H1 (cell line): ENCODE results near the gene SNX15. TPM values are rescaled to one million over a fixed set of nuclear protein-coding genes. Genes with fewer than 3 reads are reported as not detected.

Experiments used
- CTCF ChIA-PET: fragments of 300-600 bp; sonication (Branson Sonifier 250); formaldehyde crosslinking; loops from one replicate; lab custom pipeline; 2021; ENCODE audit not compliant: partially characterized antibody; lab: Charles Lee
- POLR2A ChIA-PET: fragments of 300-600 bp; sonication (Branson Sonifier 250); formaldehyde crosslinking; loops from one replicate; lab custom pipeline; 2021; ENCODE audit warnings: inconsistent platforms; ENCODE audit not compliant: partially characterized antibody; lab: Charles Lee
- DNase-seq, 2 experiments: peaks; one replicate each; pipeline versions ENCODE4 v3.0.0 to v3.0.0-alpha.2; 2010 to 2022; ENCODE audit warnings: low spot score in 2 of 2, low read depth in 1 of 2, mixed read lengths in 1 of 2
- FAIRE-seq: peaks from 2 replicates; lab custom pipeline; 2011; peaks lifted over from hg19 to GRCh38; lab: Jason Lieb, UNC
- H2AFZ ChIP-seq: 2 replicates; pipeline ENCODE4 v1.8.1; 2012; ENCODE audit warnings: low read length, inconsistent platforms
- H2AK5ac ChIP-seq: 2 replicates; pipeline ENCODE4 v1.6.1; 2013; ENCODE audit warnings: low read depth, low read length
- H2BK120ac ChIP-seq: replicated peaks from 2 replicates; pipeline ENCODE3; 2013; ENCODE audit warnings: low read depth, low read length, inconsistent platforms
- H2BK12ac ChIP-seq: 2 replicates; pipeline ENCODE4 v1.6.1; 2013; ENCODE audit warnings: low read depth, low read length
- H2BK15ac ChIP-seq: 2 replicates; pipeline ENCODE4 v1.6.1; 2013; ENCODE audit warnings: low read length
- H2BK20ac ChIP-seq: 2 replicates; pipeline ENCODE4 v1.6.1; 2013; ENCODE audit warnings: low read length
- H2BK5ac ChIP-seq: 2 replicates; pipeline ENCODE4 v1.6.1; 2013; ENCODE audit warnings: low read depth, low read length
- H3K14ac ChIP-seq: 2 replicates; pipeline ENCODE4 v1.6.1; 2013; ENCODE audit warnings: inconsistent platforms; ENCODE audit not compliant: insufficient read length
- H3K18ac ChIP-seq: 2 replicates; pipeline ENCODE4 v1.6.1; 2013; ENCODE audit warnings: low read length; ENCODE audit errors: extremely low read depth
- H3K23ac ChIP-seq: 2 replicates; pipeline ENCODE4 v1.6.1; 2013; ENCODE audit warnings: inconsistent platforms; ENCODE audit not compliant: insufficient read length
- H3K23me2 ChIP-seq: 2 replicates; pipeline ENCODE4 v1.6.1; 2013; ENCODE audit warnings: low read depth, low read length
- H3K27ac ChIP-seq: 2 replicates; pipeline ENCODE4 v1.6.1; 2011; ENCODE audit warnings: low read depth, low read length, inconsistent platforms
- H3K27me3 ChIP-seq, 4 experiments: replicated peaks in 1 of 4; 1 replicate in 1 of 4; 2 replicates in 3 of 4; pipeline versions ENCODE4 v1.6.1 to v1.8.1; 2011 to 2013; ENCODE audit warnings: low read length in 3 of 4, mild to moderate bottlenecking in 3 of 4, inconsistent platforms in 2 of 4, mixed read lengths in 2 of 4, moderate library complexity in 1 of 4; ENCODE audit not compliant: control insufficient read depth in 3 of 4, insufficient read depth in 3 of 4; ENCODE audit errors: extremely low read depth in 1 of 4
- H3K36me3 ChIP-seq, 4 experiments: 2 replicates each; pipeline versions ENCODE4 v1.6.1 to v1.8.1; 2011 to 2013; ENCODE audit warnings: mild to moderate bottlenecking in 4 of 4, low read length in 3 of 4, moderate library complexity in 2 of 4, control low read depth in 1 of 4, inconsistent platforms in 1 of 4; ENCODE audit not compliant: insufficient read depth in 4 of 4, control insufficient read depth in 2 of 4
- H3K4ac ChIP-seq: replicated peaks from 2 replicates; pipeline ENCODE3; 2013; ENCODE audit warnings: low read length, low read depth, mixed read lengths, inconsistent platforms; ENCODE audit not compliant: insufficient read length
- H3K4me1 ChIP-seq, 4 experiments: replicated peaks in 1 of 4; 1 replicate in 1 of 4; 2 replicates in 3 of 4; pipeline versions ENCODE4 v1.6.1 to v1.8.1; 2011 to 2013; ENCODE audit warnings: low read length in 3 of 4, inconsistent platforms in 2 of 4, mixed read lengths in 1 of 4; ENCODE audit not compliant: insufficient read depth in 4 of 4, control insufficient read depth in 3 of 4
- H3K4me2 ChIP-seq, 2 experiments: 2 replicates each; pipeline versions ENCODE4 v1.6.1 to v1.8.1; 2011 to 2013; ENCODE audit warnings: low read depth in 2 of 2, low read length in 2 of 2, control low read depth in 1 of 2, inconsistent platforms in 1 of 2, mild to moderate bottlenecking in 1 of 2; ENCODE audit not compliant: insufficient read depth in 1 of 2
- H3K4me3 ChIP-seq, 4 experiments: fragments of 200-600, 300-600 bp in 1 of 4; sonication (generic), shearing (Covaris generic), sonication (Bioruptor Twin) in 1 of 4; 2 replicates each; pipeline versions ENCODE4 v1.5.1 to v1.8.1; 2011 to 2016; ENCODE audit warnings: low read length in 4 of 4, low read depth in 3 of 4, control low read depth in 2 of 4, inconsistent platforms in 2 of 4, mild to moderate bottlenecking in 2 of 4, mixed read lengths in 1 of 4, moderate library complexity in 1 of 4; ENCODE audit not compliant: insufficient read depth in 2 of 4; ENCODE audit errors: extremely low read depth in 1 of 4
- H3K56ac ChIP-seq: replicated peaks from 2 replicates; pipeline ENCODE3; 2013; ENCODE audit warnings: low read depth, mild to moderate bottlenecking, mixed read lengths, low read length, inconsistent platforms; ENCODE audit not compliant: insufficient read length
- H3K79me1 ChIP-seq: 2 replicates; pipeline ENCODE4 v1.6.1; 2013; ENCODE audit warnings: low read depth, low read length, control low read depth
- H3K79me2 ChIP-seq, 2 experiments: 2 replicates each; pipeline versions ENCODE4 v1.6.1 to v1.8.1; 2012 to 2013; ENCODE audit warnings: low read length in 2 of 2, mild to moderate bottlenecking in 2 of 2, inconsistent platforms in 1 of 2; ENCODE audit not compliant: insufficient read depth in 2 of 2, control insufficient read depth in 1 of 2
- H3K9ac ChIP-seq, 4 experiments: replicated peaks in 1 of 4; 1 replicate in 1 of 4; 2 replicates in 3 of 4; pipeline versions ENCODE4 v1.6.1 to v1.8.1; 2011 to 2013; ENCODE audit warnings: low read depth in 3 of 4, low read length in 3 of 4, control low read depth in 2 of 4, mild to moderate bottlenecking in 2 of 4, moderate library complexity in 2 of 4, inconsistent platforms in 1 of 4; ENCODE audit errors: extremely low read depth in 1 of 4
- H3K9me3 ChIP-seq, 2 experiments: 2 replicates each; pipeline versions ENCODE4 v1.6.1 to v1.8.1; 2012 to 2013; ENCODE audit warnings: mild to moderate bottlenecking in 2 of 2, moderate library complexity in 2 of 2, control low read depth in 1 of 2, inconsistent platforms in 1 of 2, low read depth in 1 of 2, low read length in 1 of 2, mixed read lengths in 1 of 2; ENCODE audit not compliant: insufficient read depth in 2 of 2
- H4K20me1 ChIP-seq, 2 experiments: replicated peaks in 1 of 2; 2 replicates each; pipeline versions ENCODE3 to v1.8.1; 2011 to 2013; ENCODE audit warnings: inconsistent platforms in 2 of 2, low read length in 2 of 2, mild to moderate bottlenecking in 1 of 2; ENCODE audit not compliant: insufficient read depth in 2 of 2, control insufficient read depth in 1 of 2
- H4K5ac ChIP-seq: 2 replicates; pipeline ENCODE4 v1.6.1; 2013; ENCODE audit warnings: low read length, low read depth, mixed read lengths, inconsistent platforms; ENCODE audit not compliant: insufficient read length
- H4K8ac ChIP-seq: 2 replicates; pipeline ENCODE4 v1.8.0; 2013; ENCODE audit warnings: mild to moderate bottlenecking, moderate library complexity, low read length, inconsistent platforms; ENCODE audit not compliant: insufficient read depth; ENCODE audit errors: extremely low read depth
- H4K91ac ChIP-seq: replicated peaks from 2 replicates; pipeline ENCODE3; 2013; ENCODE audit warnings: low read length, mixed read lengths, inconsistent platforms; ENCODE audit not compliant: insufficient read length
- BCL11A ChIP-seq, 2 experiments: IDR thresholded peaks; one replicate each; pipeline ENCODE4 v1.6.1; 2011; ENCODE audit warnings: low read depth in 2 of 2, low read length in 2 of 2, mild to moderate bottlenecking in 2 of 2
- CHD1 ChIP-seq: IDR thresholded peaks from 2 replicates; pipeline ENCODE4 v1.6.1; 2012; ENCODE audit warnings: low read depth, low read length, improper control_type of control experiment
- CTBP2 ChIP-seq: IDR thresholded peaks from 2 replicates; pipeline ENCODE4 v1.7.0; 2011; ENCODE audit warnings: borderline replicate concordance, mild to moderate bottlenecking, moderate library complexity, mixed read lengths, low read length; ENCODE audit not compliant: insufficient read depth, insufficient read length
- KDM4A ChIP-seq: IDR thresholded peaks from one replicate; pipeline ENCODE4 v1.7.1; 2012; ENCODE audit warnings: low read depth, mild to moderate bottlenecking, moderate library complexity, low read length, inconsistent platforms; ENCODE audit not compliant: severe bottlenecking
- MAFK ChIP-seq: IDR thresholded peaks from 2 replicates; pipeline ENCODE4 v1.6.1; 2012; ENCODE audit warnings: low read depth, mild to moderate bottlenecking, improper control_type of control experiment, low read length
- RAD21 ChIP-seq, 2 experiments: IDR thresholded peaks in 1 of 2; conservative IDR thresholded peaks in 1 of 2; 2 replicates each; pipeline ENCODE4 v1.6.1; 2011; ENCODE audit warnings: low read depth in 2 of 2, low read length in 2 of 2, improper control_type of control experiment in 1 of 2, inconsistent platforms in 1 of 2, mild to moderate bottlenecking in 1 of 2, moderate library complexity in 1 of 2
- RFX5 ChIP-seq: IDR thresholded peaks from 2 replicates; pipeline ENCODE4 v1.6.1; 2011; ENCODE audit warnings: low read depth, low read length, improper control_type of control experiment, borderline replicate concordance
- SIX5 ChIP-seq: IDR thresholded peaks from 2 replicates; pipeline ENCODE4 v1.6.1; 2011; ENCODE audit warnings: mild to moderate bottlenecking, low read depth, low read length
- TAF1 ChIP-seq: IDR thresholded peaks from 2 replicates; pipeline ENCODE4 v1.6.1; 2011; ENCODE audit warnings: mild to moderate bottlenecking, low read depth, low read length
- TAF7 ChIP-seq: optimal IDR thresholded peaks from 2 replicates; pipeline ENCODE3; 2011; ENCODE audit warnings: low read depth, mild to moderate bottlenecking, inconsistent platforms, low read length, moderate library complexity, borderline replicate concordance
- WGBS, 2 experiments: shearing (Covaris generic) in 1 of 2; methylation state at CpG; one replicate each; pipeline versions ENCODE4 v1.1.6 to v1.1.7; 2013 to 2015; ENCODE audit warnings: low lambda C conversion rate in 2 of 2, mixed read lengths in 2 of 2, inconsistent platforms in 1 of 2, low coverage in 1 of 2, missing lambda C conversion rate in 1 of 2; ENCODE audit not compliant: insufficient replicate concordance in 2 of 2, insufficient coverage in 1 of 2, insufficient read length in 1 of 2; ENCODE audit errors: extremely low coverage in 1 of 2, missing lambda C conversion rate in 1 of 2; 5-methylcytosine and 5-hydroxymethylcytosine counted together
- polyA plus RNA-seq, 7 experiments: library from polyadenylated mRNA; depleted of rRNA in 3 of 7; stranded (reverse) in 5 of 7; unstranded in 2 of 7; fragments of >200 nt in 5 of 7; fragments of 200-250 nt in 2 of 7; gene quantifications; 1 replicate in 5 of 7; 2 replicates in 1 of 7; 4 replicates in 1 of 7; pipeline versions ENCODE4 v1.2.1 to v1.2.3, GENCODE V29; 2011 to 2013; ENCODE audit warnings: missing spikeins in 2 of 7, mixed read lengths in 2 of 7
- total RNA-seq: library from RNA; stranded (reverse); fragmentation: NEBNext Ultra II Directional; extraction: Animal tissue kit (Norgen Biotek cat#: 25700); gene quantifications from 2 replicates; pipeline ENCODE4 v1.2.1, GENCODE V29; 2021
- TF ChIP-seq, protein P1 (sequence below): IDR thresholded peaks from 2 replicates; pipeline ENCODE4 v1.6.1; 2011; ENCODE audit warnings: low read depth, mild to moderate bottlenecking, low read length; ENCODE audit not compliant: insufficient read depth
- TF ChIP-seq, protein P2 (sequence below): IDR thresholded peaks from 2 replicates; pipeline ENCODE4 v1.6.1; 2012; ENCODE audit warnings: low read length, inconsistent platforms

The SNX15 gene
- total and polyA plus RNA-seq, 2 of the 8 experiments (the other 6 are each of a cell fraction or from before 2014, with no cell fraction given), result 13.0 to 18.3 TPM

DNA sequence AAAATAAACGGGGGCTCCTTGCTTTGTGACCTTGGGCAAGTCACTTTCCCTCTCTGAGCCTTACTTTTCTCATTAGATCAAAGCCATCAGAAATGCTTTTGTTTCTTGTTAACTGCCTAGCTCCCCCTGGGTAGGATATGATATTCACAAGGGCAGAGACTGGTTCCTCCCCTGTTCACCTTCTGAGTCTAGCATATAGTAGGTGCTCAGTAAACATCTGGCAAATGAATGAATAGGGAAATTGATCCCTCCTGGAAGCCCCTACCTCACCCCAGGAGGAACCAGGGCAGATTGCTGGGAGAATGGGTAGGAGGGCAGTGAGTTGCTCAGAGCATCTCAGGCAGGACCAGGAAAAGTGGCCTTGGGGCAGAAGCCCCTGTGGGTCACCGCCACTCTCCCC lies 7.2 kb downstream of the SNX15 start:
- H4K8ac ChIP-seq, result no peak overlapping the region
- CTCF ChIA-PET, result interaction anchor here (1.2 to 3.1 kb wide), 3 partner anchors 21 to 44 kb away, joined by 4 to 12 read pairs (median 4); partner anchors contain the start of gene ARL2
- H3K79me2 ChIP-seq, result no peaks in the 10 kb centered on the region
- no peak overlapping the region for H3K4ac ChIP-seq
- no peak for DNase-seq
- H3K18ac ChIP-seq, result no peak overlapping the region
- no peaks in the 10 kb centered on the region for H3K79me1 ChIP-seq
- H3K4me2 ChIP-seq, result no peak overlapping the region
- no peak overlapping the region for H3K27ac ChIP-seq
- WGBS, 2 experiments, result 84% methylated on average over 2 of the region's 2 CpGs; no CpG with 5 or more reads in 1 of the 2 experiments
- no peaks in the 10 kb centered on the region for H3K9me3 ChIP-seq
- H4K20me1 ChIP-seq, result no peaks in the 10 kb centered on the region
- no peak overlapping the region for H2BK15ac ChIP-seq
- POLR2A ChIA-PET, result no interaction called here
- no peaks in the 10 kb centered on the region; a peak in 2 of 8 replicates for H3K36me3 ChIP-seq
- H3K23ac ChIP-seq, result no peak overlapping the region
- no peak overlapping the region for H3K14ac ChIP-seq
- H2BK12ac ChIP-seq, result no peak overlapping the region
- no peak overlapping the region for H4K5ac ChIP-seq
- H2BK120ac ChIP-seq, result no peak overlapping the region
- no peak for FAIRE-seq
- H3K4me1 ChIP-seq, result no peaks in the 10 kb centered on the region
- no peak overlapping the region for H4K91ac ChIP-seq
- no peaks in the 10 kb centered on the region for H3K27me3 ChIP-seq
- H2BK5ac ChIP-seq, result no peak overlapping the region
- no peak overlapping the region for H3K56ac ChIP-seq
- H3K4me3 ChIP-seq, result no peak overlapping the region
- no peak overlapping the region for H3K9ac ChIP-seq
- H3K23me2 ChIP-seq, result no peaks in the 10 kb centered on the region
- H2AK5ac ChIP-seq, result no peak overlapping the region
- no peak overlapping the region for H2AFZ ChIP-seq
- no peak overlapping the region for H2BK20ac ChIP-seq
- TF ChIP-seq BCL11A (IDR thresholded peaks at IDR 0.05; ENCODE audit: low read depth in 2 of 2, low read length in 2 of 2) (no peak), SIX5 (no peak), RAD21 (IDR thresholded peaks at IDR 0.05 in 1 of 2, conservative IDR thresholded peaks at IDR 0.05 in 1 of 2; ENCODE audit: low read depth in 2 of 2, low read length in 2 of 2) (no peak), KDM4A (no peak), MAFK (no peak), CHD1 (no peak), TAF7 (no peak), RFX5 (no peak), CTBP2 (no peak), TAF1 (no peak)
- TF ChIP-seq, protein P1, sequence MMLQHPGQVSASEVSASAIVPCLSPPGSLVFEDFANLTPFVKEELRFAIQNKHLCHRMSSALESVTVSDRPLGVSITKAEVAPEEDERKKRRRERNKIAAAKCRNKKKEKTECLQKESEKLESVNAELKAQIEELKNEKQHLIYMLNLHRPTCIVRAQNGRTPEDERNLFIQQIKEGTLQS, result no peak
- TF ChIP-seq, protein P2, sequence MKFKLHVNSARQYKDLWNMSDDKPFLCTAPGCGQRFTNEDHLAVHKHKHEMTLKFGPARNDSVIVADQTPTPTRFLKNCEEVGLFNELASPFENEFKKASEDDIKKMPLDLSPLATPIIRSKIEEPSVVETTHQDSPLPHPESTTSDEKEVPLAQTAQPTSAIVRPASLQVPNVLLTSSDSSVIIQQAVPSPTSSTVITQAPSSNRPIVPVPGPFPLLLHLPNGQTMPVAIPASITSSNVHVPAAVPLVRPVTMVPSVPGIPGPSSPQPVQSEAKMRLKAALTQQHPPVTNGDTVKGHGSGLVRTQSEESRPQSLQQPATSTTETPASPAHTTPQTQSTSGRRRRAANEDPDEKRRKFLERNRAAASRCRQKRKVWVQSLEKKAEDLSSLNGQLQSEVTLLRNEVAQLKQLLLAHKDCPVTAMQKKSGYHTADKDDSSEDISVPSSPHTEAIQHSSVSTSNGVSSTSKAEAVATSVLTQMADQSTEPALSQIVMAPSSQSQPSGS, result no peak
